DND-41 (cell line): ENCODE data around the gene CATSPER4.

Experiments
- ATAC-seq: fragments of 200-7000 bp; cut with Tn5 transposase; 3 replicates; pipeline ENCODE4 v1.9.1; 2021; ENCODE audit warnings: low read depth; ENCODE audit not compliant: insufficient read depth
- DNase-seq: peaks from one replicate; pipeline ENCODE4 v3.0.0-alpha.2; 2020
- H2AFZ ChIP-seq: 2 replicates; pipeline ENCODE4 v1.6.0; 2012; ENCODE audit warnings: low read depth, low read length
- H3K27ac ChIP-seq: 2 replicates; pipeline ENCODE4 v1.5.1; 2012; ENCODE audit warnings: low read length, inconsistent platforms
- H3K27me3 ChIP-seq: fragments of 200-600 bp; sonication (generic); 2 replicates; pipeline ENCODE4 v1.6.0; 2012; ENCODE audit warnings: low read length, mild to moderate bottlenecking, inconsistent platforms; ENCODE audit not compliant: insufficient read depth, poor library complexity
- H3K36me3 ChIP-seq: 2 replicates; pipeline ENCODE4 v1.5.1; 2012; ENCODE audit warnings: low read length, inconsistent platforms; ENCODE audit not compliant: insufficient read depth
- H3K4me1 ChIP-seq: 2 replicates; pipeline ENCODE4 v1.5.1; 2012; ENCODE audit warnings: mild to moderate bottlenecking, low read length; ENCODE audit not compliant: insufficient read depth
- H3K4me2 ChIP-seq: 2 replicates; pipeline ENCODE4 v1.6.0; 2012; ENCODE audit warnings: mild to moderate bottlenecking, moderate library complexity, low read length, inconsistent platforms; ENCODE audit not compliant: insufficient read depth
- H3K4me3 ChIP-seq, 2 experiments: fragments of 200-600 bp in 1 of 2; shearing (Covaris generic) in 1 of 2; 2 replicates each; pipeline ENCODE4 v1.5.1; 2012 to 2016; ENCODE audit warnings: inconsistent platforms in 2 of 2, low read length in 2 of 2, mild to moderate bottlenecking in 2 of 2, low read depth in 1 of 2, moderate library complexity in 1 of 2
- H3K79me2 ChIP-seq: 2 replicates; pipeline ENCODE4 v1.6.0; 2012; ENCODE audit warnings: low read length, inconsistent platforms; ENCODE audit not compliant: insufficient read depth
- H3K9ac ChIP-seq: 2 replicates; pipeline ENCODE4 v1.6.0; 2012; ENCODE audit warnings: low read depth, mild to moderate bottlenecking, inconsistent platforms, low read length, moderate library complexity
- H3K9me3 ChIP-seq: 2 replicates; pipeline ENCODE4 v1.5.1; 2012; ENCODE audit warnings: low read length, moderate library complexity, mild to moderate bottlenecking, inconsistent platforms; ENCODE audit not compliant: insufficient read depth, severe bottlenecking
- H4K20me1 ChIP-seq: 2 replicates; pipeline ENCODE4 v1.6.0; 2012; ENCODE audit warnings: low read length; ENCODE audit not compliant: insufficient read depth
- EZH2 ChIP-seq: IDR thresholded peaks from 3 replicates; pipeline ENCODE4 v1.6.1; 2012; ENCODE audit warnings: borderline replicate concordance, low read depth, mild to moderate bottlenecking, moderate library complexity, low read length, inconsistent platforms; ENCODE audit not compliant: severe bottlenecking
- TF ChIP-seq, protein P1 (sequence below): IDR thresholded peaks from 2 replicates; pipeline ENCODE4 v1.5.1; 2012; ENCODE audit warnings: borderline replicate concordance, low read length, moderate library complexity, mild to moderate bottlenecking; ENCODE audit not compliant: poor library complexity, severe bottlenecking; ENCODE audit errors: extremely low read depth

Gene CATSPER4

DNA sequence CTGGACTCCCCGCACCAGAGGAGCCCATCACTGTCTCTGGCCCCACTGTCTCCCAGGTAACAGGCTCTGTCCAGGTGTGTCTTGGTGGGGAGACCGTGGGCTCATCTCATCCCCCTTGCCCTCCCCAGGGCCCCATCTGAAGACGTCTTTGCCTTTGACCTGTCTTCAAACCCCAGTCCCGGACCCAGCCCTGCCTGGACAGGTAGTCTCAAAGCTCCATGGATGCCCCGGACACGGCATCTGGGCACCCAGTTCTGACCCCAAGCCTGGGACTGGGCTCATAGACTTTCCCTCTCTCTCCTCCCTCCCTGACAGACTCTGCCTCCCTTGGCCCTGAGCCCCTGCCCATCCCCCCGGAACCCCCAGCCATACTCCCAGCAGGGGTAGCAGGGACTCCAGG, 6.3 kb upstream of the CATSPER4 start:
- H2AFZ ChIP-seq, result no peak overlapping the region
- H3K27ac ChIP-seq, result no peak overlapping the region
- no peak overlapping the region for H3K9ac ChIP-seq
- no peaks in the 10 kb centered on the region for H3K79me2 ChIP-seq
- TF ChIP-seq, protein P1, sequence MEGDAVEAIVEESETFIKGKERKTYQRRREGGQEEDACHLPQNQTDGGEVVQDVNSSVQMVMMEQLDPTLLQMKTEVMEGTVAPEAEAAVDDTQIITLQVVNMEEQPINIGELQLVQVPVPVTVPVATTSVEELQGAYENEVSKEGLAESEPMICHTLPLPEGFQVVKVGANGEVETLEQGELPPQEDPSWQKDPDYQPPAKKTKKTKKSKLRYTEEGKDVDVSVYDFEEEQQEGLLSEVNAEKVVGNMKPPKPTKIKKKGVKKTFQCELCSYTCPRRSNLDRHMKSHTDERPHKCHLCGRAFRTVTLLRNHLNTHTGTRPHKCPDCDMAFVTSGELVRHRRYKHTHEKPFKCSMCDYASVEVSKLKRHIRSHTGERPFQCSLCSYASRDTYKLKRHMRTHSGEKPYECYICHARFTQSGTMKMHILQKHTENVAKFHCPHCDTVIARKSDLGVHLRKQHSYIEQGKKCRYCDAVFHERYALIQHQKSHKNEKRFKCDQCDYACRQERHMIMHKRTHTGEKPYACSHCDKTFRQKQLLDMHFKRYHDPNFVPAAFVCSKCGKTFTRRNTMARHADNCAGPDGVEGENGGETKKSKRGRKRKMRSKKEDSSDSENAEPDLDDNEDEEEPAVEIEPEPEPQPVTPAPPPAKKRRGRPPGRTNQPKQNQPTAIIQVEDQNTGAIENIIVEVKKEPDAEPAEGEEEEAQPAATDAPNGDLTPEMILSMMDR, result no peak
- TF ChIP-seq EZH2, result no peak
- H3K9me3 ChIP-seq, result no peaks in the 10 kb centered on the region
- no peaks in the 10 kb centered on the region for H3K27me3 ChIP-seq
- H3K36me3 ChIP-seq, result no peaks in the 10 kb centered on the region
- no peaks in the 10 kb centered on the region; the same call in 1 of the 2 replicates for H4K20me1 ChIP-seq
- H3K4me3 ChIP-seq, result no peak overlapping the region
- no peak overlapping the region for H3K4me2 ChIP-seq
- no peak for ATAC-seq
- DNase-seq, result no peak
- no peaks in the 10 kb centered on the region for H3K4me1 ChIP-seq

DNA sequence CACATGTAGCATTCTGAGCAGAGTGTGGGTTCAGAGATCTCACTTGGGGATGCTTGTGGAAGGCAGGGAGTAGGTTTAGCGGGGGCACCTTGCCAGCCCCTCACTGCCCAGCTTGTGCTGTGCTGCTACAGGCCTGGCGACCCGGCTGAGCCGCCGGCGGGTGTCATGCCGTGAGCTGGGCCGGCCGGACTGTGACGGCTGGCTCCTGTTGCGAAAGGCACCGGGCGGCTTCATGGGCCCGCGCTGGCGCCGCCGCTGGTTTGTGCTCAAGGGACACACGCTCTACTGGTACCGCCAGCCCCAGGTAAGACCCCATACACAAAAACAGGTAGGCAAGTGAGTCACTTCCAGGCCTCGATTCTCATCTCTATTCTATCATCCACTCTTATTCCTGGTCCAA, 5.5 kb upstream of the CATSPER4 start:
- ATAC-seq, result no peak
- Histone ChIP-seq H2AFZ (no peak overlapping the region), H3K4me1 (no peaks in the 10 kb centered on the region), H3K9me3 (no peaks in the 10 kb centered on the region), H4K20me1 (no peaks in the 10 kb centered on the region; the same call in 1 of the 2 replicates), H3K27me3 (no peaks in the 10 kb centered on the region), H3K4me3 (no peak overlapping the region), H3K9ac (no peak overlapping the region), H3K36me3 (no peaks in the 10 kb centered on the region), H3K27ac (no peak overlapping the region), H3K79me2 (no peaks in the 10 kb centered on the region), H3K4me2 (no peak overlapping the region)
- TF ChIP-seq, protein P1, result no peak
- TF ChIP-seq EZH2, result no peak
- no peak for DNase-seq

DNA sequence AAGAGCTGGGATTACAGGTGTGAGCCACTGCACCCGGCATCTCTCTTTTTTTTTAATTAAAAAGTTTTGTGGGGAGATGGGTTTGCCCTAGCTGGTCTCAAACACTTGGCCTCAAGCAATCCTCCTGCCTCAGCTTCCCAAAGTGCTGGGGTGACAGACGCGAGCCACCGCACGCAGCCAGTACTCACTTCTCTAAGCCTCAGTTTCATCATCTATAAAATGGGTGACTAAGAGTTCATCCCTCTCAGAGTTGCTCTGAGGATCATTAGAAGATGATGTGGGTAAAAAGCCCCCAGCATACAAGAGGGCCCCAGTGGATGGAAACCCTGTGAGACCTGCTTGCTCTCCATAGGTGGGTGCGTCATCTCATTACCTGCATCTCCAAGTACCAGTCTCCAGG, 2.5 kb upstream of the CATSPER4 start:
- no peaks in the 10 kb centered on the region; the same call in 1 of the 2 replicates for H4K20me1 ChIP-seq
- H3K4me1 ChIP-seq, result peaks cover 8% of the 10 kb centered on the region
- no peaks in the 10 kb centered on the region for H3K36me3 ChIP-seq
- H2AFZ ChIP-seq, result no peak overlapping the region
- no peak overlapping the region for H3K27ac ChIP-seq
- H3K27me3 ChIP-seq, result no peaks in the 10 kb centered on the region
- H3K9ac ChIP-seq, result no peak overlapping the region
- no peak for ATAC-seq
- H3K9me3 ChIP-seq, result no peaks in the 10 kb centered on the region
- H3K4me3 ChIP-seq, result no peak overlapping the region
- no peaks in the 10 kb centered on the region for H3K79me2 ChIP-seq
- TF ChIP-seq, protein P1, result no peak
- no peak for TF ChIP-seq EZH2
- no peak overlapping the region for H3K4me2 ChIP-seq
- DNase-seq, result no peak

DNA sequence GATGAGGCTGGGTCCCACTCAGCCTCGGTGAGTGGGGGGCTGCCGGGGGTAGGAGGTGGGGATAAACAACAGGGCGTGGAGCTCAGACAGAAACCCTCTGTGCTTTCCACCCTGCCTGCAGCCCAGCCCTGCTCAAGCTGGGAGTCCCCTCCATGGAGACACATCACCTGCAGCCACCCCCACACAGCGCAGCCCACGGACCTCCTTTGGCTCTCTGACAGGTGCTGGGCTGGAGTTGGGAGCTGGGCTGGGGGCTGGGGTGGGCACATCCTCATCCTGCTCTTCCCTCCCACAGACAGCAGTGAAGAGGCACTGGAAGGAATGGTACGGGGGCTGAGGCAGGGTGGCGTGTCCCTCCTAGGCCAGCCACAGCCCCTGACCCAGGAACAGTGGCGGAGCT, 1.9 kb upstream of the CATSPER4 start:
- Histone ChIP-seq H3K79me2 (no peaks in the 10 kb centered on the region), H3K4me2 (no peak overlapping the region), H3K4me3 (no peak overlapping the region), H3K36me3 (no peaks in the 10 kb centered on the region), H4K20me1 (no peaks in the 10 kb centered on the region; the same call in 1 of the 2 replicates), H3K27me3 (no peaks in the 10 kb centered on the region), H3K9ac (no peak overlapping the region), H3K4me1 (peaks cover 8% of the 10 kb centered on the region), H3K27ac (no peak overlapping the region), H2AFZ (no peak overlapping the region), H3K9me3 (no peaks in the 10 kb centered on the region)
- TF ChIP-seq, protein P1, result no peak
- TF ChIP-seq EZH2, result no peak
- ATAC-seq, result no peak
- no peak for DNase-seq
